GM18519 (cell line): ENCODE measurements around the gene MSI2.

Experiments used
- ATAC-seq: cut with Tn5 transposase; IDR thresholded peaks from one replicate; pipeline ENCODE4 v1.9.1; 2021; ENCODE audit warnings: mild to moderate bottlenecking, moderate library complexity; ENCODE audit not compliant: unreplicated experiment, low FRiP score

MSI2 gene

GRCh38 chr17:57638284-57638683, 382.0 kb downstream of the MSI2 start:
- no peak for ATAC-seq

DNA sequence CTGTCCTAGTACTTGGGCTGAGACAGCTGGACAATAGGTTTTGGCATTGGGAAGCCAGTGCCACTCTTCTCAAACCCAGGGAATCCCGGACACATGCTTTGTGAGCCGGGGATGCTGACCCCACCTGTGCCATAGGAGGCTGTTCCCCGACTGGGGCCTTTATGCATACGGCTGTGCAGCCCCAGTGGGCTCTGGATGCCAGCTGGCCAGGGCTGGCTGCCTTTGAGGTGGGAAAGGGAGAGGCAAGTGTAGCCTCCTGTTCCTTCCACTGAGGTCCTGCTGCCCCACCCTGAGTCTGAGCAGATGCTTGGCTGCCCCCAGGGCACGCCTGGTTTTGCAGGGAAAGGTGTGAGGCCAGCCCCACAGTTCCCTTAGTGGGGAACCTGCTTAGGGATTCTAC, 383.1 kb downstream of the MSI2 start:
- ATAC-seq: no peak

DNA sequence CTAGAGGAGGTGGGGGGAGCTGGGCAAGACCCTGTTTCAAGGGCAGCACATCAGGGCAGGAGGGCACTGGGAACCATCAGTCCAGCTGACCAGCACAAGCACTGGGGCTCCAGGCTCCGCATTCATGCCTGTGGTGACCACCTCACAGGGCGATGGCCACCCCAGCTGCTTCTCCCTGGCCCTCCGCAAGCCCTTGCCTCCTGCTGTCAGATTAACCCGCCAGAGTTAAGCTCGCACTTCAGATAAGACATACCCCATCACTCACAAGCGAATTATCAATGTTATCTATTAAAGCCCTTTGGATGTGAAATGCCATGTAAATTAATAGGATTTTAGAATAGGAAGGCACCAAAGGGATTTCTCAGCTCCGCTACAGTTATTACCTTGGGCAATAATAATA, 383.8 kb downstream of the MSI2 start:
- no peak for ATAC-seq

DNA sequence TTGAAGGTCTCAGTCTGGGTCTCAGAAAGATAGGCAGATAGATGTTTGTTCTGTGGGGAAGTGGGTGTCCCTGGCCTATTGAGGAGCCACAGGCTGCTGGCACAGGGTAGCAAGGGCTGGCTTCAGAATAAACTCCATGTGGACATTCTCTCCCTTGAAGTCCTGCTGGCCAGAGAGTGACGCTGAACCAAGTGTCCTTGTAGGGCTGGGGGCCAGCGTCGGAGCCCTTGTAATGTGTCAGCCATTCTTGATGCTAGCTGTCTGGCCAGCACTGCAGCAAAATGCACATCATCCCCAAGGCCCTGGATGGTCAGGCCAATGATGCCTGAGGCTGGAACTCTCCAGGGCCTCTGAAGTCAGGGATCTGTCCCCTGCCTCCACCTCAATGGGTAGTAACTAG, 385.4 kb downstream of the MSI2 start:
- no peak for ATAC-seq

- ATAC-seq: no peak
Measured at GRCh38 chr17:57643062-57643461, 386.7 kb downstream of the MSI2 start.

- no peak for ATAC-seq
Measured at GRCh38 chr17:57644326-57644725, 388.0 kb downstream of the MSI2 start.

- no peak for ATAC-seq
Measured at GRCh38 chr17:57645950-57646665, 389.8 kb downstream of the MSI2 start.

GRCh38 chr17:57648720-57649119, 392.4 kb downstream of the MSI2 start:
- no peak for ATAC-seq

- ATAC-seq: no peak
Measured at GRCh38 chr17:57649191-57649590, 392.9 kb downstream of the MSI2 start.

DNA sequence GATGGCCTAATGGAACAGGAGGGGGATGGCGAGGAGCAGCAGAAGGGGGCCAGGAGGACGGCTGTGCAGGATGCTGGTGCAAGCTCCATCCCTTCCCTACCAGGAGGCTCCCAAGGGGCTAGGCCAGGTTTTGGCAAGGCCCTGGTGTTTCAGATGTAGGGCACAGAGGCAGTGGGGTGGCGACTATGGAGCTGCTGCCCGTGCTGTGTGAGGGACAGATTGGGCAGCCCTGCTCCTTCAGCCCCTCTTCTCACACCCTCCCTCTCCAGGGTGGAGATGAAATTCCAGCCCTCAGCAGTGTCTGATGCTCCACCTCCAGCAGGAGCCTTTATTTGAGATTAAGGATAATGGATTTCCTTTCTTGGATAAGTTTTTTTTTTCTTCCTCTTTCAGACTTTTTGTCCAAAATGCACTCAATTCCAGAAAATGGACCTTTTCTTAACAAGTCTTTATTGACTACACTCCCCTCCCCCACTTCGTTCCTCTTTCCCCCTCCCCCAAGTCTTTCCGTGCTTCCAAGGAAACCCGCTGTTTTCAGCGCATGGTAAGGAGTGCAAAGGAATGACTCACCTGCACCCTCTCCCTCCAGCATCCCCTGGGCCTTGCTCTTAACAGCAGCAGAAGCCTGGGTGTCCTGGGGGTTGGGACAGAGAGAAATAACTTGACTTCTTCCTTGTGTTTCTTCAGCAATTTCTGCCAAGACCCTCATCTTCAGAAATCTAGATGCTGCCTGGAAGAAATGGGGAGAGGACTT, 393.6 kb downstream of the MSI2 start:
- ATAC-seq: no peak

DNA sequence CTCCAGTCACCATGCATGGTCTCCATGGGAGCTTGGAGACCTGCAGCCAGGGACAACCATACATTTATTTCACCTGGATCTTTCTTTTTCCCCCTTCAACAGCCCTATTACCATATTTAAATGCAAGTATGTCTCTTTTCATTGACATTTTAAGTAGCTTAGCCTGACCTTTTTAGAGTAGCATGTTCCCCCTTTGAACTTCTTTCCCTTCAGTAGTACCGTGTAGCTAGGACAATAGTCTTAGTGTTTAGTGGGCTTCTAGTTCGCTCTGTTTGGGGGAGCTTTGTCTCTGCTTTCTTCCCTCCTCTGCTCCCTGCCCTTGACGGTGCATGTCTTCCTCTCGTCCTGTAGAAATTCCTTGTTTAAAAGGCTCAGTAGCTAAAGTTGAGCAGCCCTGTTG, 394.2 kb downstream of the MSI2 start:
- ATAC-seq: no peak

DNA sequence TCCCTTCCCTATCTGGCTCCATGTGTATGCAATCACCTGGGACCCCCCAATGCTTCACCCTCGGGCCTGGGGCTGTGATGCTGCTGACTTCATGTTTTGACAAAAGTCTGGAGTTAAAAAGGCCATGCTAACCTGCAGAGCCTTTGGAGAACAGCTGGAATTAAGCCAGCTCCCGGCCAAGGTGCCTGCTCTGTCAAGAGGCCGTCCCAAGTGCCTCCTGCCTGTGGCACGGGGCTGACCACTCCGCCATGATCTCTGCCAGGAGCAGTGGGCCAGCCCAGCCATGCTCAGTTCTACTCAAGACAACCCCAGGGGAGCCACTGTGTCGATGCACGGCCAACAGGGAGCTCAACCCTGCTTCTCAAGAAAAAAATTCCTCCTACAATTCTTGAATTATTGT, 395.1 kb downstream of the MSI2 start:
- ATAC-seq: no peak

- ATAC-seq: no peak
Measured at GRCh38 chr17:57651996-57652395, 395.7 kb downstream of the MSI2 start.

- ATAC-seq: no peak
Measured at GRCh38 chr17:57652811-57653210, 396.5 kb downstream of the MSI2 start.

- ATAC-seq: no peak
Measured at GRCh38 chr17:57653279-57653678, 397.0 kb downstream of the MSI2 start.

GRCh38 chr17:57654040-57654775, 397.9 kb downstream of the MSI2 start:
- no peak for ATAC-seq

DNA sequence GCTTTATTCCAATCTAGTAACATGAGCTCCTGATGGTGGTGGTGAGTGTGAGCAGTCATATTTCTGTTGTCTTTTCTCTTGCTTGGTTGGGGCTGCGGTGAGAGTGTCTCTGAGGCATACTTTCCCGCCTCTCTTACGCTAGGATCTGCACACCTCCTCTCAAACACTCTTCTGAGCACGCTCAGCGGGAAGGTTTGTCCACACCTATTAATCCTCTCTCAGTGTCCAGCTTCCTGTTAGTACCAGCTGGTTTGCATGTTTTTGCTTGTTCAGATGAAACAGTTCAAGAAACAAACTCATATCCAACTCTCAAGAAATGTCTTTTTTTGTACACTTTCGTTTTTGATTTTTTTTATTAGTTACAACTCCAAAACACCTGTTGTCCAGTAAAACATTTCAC, 399.2 kb downstream of the MSI2 start:
- ATAC-seq: no peak

- ATAC-seq: no peak
Measured at GRCh38 chr17:57657211-57657610, 400.9 kb downstream of the MSI2 start.

DNA sequence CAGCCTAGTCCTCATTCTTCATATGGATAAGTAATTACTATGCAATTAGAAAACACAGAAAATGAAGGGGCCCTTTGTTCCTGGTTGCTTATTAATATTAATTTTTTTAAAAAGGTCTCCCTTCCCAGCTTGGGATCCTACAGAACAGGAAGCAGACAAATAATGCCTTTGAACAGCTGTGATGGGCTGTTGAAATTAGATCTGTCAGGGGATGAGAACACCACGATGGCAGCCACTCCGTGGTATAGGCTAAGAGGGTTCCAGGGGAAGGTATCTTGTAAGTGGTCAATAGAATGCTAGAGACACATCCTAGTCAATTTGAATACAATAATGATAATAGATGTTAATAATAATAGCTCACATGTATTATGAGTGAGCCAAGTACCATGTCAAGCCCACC, 405.7 kb downstream of the MSI2 start:
- ATAC-seq: no peak

DNA sequence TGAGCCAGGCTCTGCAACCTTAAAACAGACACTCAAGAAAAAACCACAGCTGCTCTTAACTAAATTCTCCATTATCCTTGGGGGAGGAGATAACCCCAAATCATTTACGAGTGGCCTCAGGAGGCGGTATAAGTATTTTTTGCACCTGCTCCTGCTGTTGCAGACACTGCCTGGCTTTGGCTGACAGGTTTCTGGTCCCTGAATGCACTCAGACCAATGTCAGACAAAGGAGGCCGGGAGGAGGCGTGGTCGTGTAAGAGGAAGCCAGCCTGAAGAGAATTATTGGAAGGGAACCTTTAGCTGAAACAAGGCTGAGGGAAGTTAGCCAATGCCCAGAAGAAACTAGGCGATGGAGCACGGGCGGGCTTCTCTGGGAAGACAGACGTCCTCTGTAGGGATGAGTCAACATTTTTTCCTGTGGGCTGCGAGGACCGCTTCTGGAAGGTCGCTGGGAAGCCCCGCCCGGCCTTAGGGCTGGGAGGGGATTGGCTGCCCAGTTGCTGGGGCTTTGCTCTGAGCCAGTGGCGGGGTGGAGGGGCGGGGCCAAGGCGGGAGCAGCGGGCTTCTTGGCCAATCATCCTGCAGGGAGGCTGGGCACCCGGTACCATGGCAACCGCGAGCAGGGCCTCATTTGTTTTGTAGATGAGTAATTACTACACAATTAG, 406.5 kb downstream of the MSI2 start:
- ATAC-seq: no peak
